Measurements from ENCODE around the gene PARD3B.

Gene PARD3B

DNA sequence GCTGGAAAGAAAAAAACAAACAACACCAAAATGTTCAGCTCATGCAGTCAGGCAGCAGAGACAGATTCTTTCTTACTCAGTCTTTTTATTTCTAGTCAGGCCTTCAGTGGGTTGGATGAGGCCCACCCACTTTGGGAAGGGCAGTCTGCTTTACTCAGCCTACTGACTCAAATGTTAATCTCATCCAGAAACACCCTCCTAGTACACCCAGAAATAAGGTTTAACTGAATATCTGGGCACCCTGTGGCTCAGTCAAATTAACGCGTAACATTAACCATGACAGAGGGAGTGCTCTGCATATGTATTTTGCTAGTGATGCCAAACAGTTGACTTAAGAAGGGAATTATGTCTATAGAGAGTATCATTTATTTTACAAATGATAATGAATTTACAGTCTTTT is 401.6 kb downstream of the PARD3B start:
- DNase-seq: no peak
- no peaks in the 10 kb centered on the region for H3K79me2 ChIP-seq (ENCODE audit: insufficient read depth, low read length)
- no peaks in the 10 kb centered on the region for H3K4me1 ChIP-seq (ENCODE audit: insufficient read depth, low read length)
- peaks cover 3% of the 10 kb centered on the region for H3K9me3 ChIP-seq (ENCODE audit: insufficient read depth, low read length, severe bottlenecking)
- H4K20me1 ChIP-seq (ENCODE audit: insufficient read depth, low read length): no peaks in the 10 kb centered on the region
- H3K4me3 ChIP-seq (ENCODE audit: low read depth in 1 of 2, low read length in 2 of 2): no peak overlapping the region
- no peaks in the 10 kb centered on the region for H3K36me3 ChIP-seq (ENCODE audit: insufficient read depth, low read length)
- H2AFZ ChIP-seq (ENCODE audit: low read depth, low read length): no peak overlapping the region
- no peak overlapping the region for H3K27ac ChIP-seq (ENCODE audit: low read length)
- no peak overlapping the region for H3K4me2 ChIP-seq (ENCODE audit: insufficient read depth, low read length)
- no peaks in the 10 kb centered on the region for H3K27me3 ChIP-seq (ENCODE audit: insufficient read depth, low read length, poor library complexity)
- ATAC-seq (ENCODE audit: insufficient read depth, low read depth): no peak
- H3K9ac ChIP-seq (ENCODE audit: low read depth, low read length): no peak overlapping the region
- TF ChIP-seq EZH2 (IDR thresholded peaks at IDR 0.05; ENCODE audit: borderline replicate concordance, low read depth, low read length, severe bottlenecking): no peak

DNA sequence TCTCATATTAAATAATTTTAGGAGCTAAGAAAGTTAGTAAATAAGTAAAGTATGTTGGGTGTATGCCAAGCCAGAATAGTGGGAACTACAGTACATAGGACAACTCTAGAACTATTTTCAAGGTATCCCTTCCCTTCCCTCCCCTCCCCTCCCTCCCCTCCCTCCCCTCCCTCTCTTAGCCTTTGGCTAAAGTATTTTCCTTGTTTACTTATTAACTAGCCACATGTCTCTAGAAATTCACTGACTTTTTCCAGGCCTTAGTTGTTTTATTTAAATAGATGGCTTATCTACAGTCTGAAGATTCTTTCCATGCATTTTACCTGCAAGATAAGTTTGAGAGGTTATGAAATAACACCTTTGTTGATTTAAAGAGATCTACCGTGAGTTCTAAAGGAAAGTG is 402.1 kb downstream of the PARD3B start:
- H3K4me3 ChIP-seq (ENCODE audit: low read depth in 1 of 2, low read length in 2 of 2): no peak overlapping the region
- no peak for DNase-seq
- TF ChIP-seq EZH2 (IDR thresholded peaks at IDR 0.05; ENCODE audit: borderline replicate concordance, low read depth, low read length, severe bottlenecking): no peak
- TF ChIP-seq, protein P1, sequence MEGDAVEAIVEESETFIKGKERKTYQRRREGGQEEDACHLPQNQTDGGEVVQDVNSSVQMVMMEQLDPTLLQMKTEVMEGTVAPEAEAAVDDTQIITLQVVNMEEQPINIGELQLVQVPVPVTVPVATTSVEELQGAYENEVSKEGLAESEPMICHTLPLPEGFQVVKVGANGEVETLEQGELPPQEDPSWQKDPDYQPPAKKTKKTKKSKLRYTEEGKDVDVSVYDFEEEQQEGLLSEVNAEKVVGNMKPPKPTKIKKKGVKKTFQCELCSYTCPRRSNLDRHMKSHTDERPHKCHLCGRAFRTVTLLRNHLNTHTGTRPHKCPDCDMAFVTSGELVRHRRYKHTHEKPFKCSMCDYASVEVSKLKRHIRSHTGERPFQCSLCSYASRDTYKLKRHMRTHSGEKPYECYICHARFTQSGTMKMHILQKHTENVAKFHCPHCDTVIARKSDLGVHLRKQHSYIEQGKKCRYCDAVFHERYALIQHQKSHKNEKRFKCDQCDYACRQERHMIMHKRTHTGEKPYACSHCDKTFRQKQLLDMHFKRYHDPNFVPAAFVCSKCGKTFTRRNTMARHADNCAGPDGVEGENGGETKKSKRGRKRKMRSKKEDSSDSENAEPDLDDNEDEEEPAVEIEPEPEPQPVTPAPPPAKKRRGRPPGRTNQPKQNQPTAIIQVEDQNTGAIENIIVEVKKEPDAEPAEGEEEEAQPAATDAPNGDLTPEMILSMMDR (IDR thresholded peaks at IDR 0.05; ENCODE audit: borderline replicate concordance, extremely low read depth, low read length, poor library complexity, severe bottlenecking): no peak
- no peaks in the 10 kb centered on the region for H3K27me3 ChIP-seq (ENCODE audit: insufficient read depth, low read length, poor library complexity)
- no peak overlapping the region for H3K9ac ChIP-seq (ENCODE audit: low read depth, low read length)
- no peaks in the 10 kb centered on the region for H3K79me2 ChIP-seq (ENCODE audit: insufficient read depth, low read length)
- H3K36me3 ChIP-seq (ENCODE audit: insufficient read depth, low read length): no peaks in the 10 kb centered on the region
- H3K27ac ChIP-seq (ENCODE audit: low read length): no peak overlapping the region
- no peaks in the 10 kb centered on the region for H3K4me1 ChIP-seq (ENCODE audit: insufficient read depth, low read length)
- H3K4me2 ChIP-seq (ENCODE audit: insufficient read depth, low read length): no peak overlapping the region
- no peak for ATAC-seq (ENCODE audit: insufficient read depth, low read depth)
- H2AFZ ChIP-seq (ENCODE audit: low read depth, low read length): no peak overlapping the region
- H3K9me3 ChIP-seq (ENCODE audit: insufficient read depth, low read length, severe bottlenecking): peaks cover 3% of the 10 kb centered on the region
- H4K20me1 ChIP-seq (ENCODE audit: insufficient read depth, low read length): no peaks in the 10 kb centered on the region

DNA sequence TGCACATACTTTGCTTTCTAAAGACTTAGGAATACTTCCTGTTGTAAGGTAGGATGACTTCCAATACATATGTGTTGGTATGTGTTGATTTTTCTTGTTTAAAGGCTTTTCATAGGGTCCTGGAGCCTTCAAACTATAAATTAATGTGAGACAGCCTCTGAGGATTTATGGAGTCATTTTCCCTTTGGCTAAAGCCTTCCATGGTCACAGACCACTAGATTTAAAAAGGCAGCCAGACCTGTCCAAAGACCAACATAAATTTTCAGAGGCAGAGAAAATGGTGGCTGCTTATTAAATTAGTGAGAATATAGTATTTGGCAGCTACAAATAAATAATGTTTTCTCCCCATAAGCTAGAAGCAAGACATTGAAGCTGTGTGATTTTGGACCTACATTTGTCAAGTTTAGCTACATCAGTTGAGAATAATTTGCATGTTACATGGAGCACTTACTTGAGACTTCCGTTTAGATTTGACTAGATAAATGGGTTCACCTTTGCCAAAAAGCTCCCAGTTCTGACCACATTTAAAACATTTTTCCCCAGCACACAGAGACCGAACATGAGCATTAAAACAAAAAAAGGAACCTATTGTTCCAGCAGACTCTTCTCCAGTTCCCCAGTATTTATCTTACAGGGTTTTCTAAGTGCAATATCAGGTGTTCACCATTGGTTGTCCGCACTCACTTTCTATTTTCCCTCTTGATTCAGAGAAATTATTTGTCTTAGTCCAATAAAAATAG is 402.9 kb downstream of the PARD3B start:
- H3K4me2 ChIP-seq (ENCODE audit: insufficient read depth, low read length): no peak overlapping the region
- DNase-seq (no peak), ATAC-seq (ENCODE audit: insufficient read depth, low read depth) (no peak)
- no peaks in the 10 kb centered on the region for H3K27me3 ChIP-seq (ENCODE audit: insufficient read depth, low read length, poor library complexity)
- H3K79me2 ChIP-seq (ENCODE audit: insufficient read depth, low read length): no peaks in the 10 kb centered on the region
- peaks cover 3% of the 10 kb centered on the region for H3K9me3 ChIP-seq (ENCODE audit: insufficient read depth, low read length, severe bottlenecking)
- no peak for TF ChIP-seq EZH2 (IDR thresholded peaks at IDR 0.05; ENCODE audit: borderline replicate concordance, low read depth, low read length, severe bottlenecking)
- TF ChIP-seq, protein P1 (IDR thresholded peaks at IDR 0.05; ENCODE audit: borderline replicate concordance, extremely low read depth, low read length, poor library complexity, severe bottlenecking): no peak
- no peak overlapping the region for H3K27ac ChIP-seq (ENCODE audit: low read length)
- H3K4me3 ChIP-seq (ENCODE audit: low read depth in 1 of 2, low read length in 2 of 2): no peak overlapping the region
- H3K9ac ChIP-seq (ENCODE audit: low read depth, low read length): no peak overlapping the region
- no peaks in the 10 kb centered on the region for H3K36me3 ChIP-seq (ENCODE audit: insufficient read depth, low read length)
- no peak overlapping the region for H2AFZ ChIP-seq (ENCODE audit: low read depth, low read length)
- no peaks in the 10 kb centered on the region for H4K20me1 ChIP-seq (ENCODE audit: insufficient read depth, low read length)
- H3K4me1 ChIP-seq (ENCODE audit: insufficient read depth, low read length): no peaks in the 10 kb centered on the region

DNA sequence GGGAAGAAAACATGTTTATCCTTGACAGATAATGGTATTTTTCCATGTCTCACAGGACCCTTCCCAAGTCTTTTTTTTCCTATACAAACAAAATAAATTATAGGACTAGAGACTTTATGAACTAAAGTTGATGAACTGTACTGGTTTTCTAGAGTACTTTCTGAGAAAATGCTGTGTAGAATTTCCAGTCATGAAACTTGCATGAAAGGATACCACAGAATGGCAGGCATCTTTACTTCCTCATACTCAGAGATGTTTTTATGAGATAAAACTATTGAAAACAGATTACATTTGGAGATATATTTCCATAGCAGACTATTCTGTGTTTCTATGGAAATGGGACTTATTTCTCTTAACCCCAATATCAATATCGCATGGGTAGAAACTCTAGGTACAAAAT is 403.5 kb downstream of the PARD3B start:
- DNase-seq (no peak), ATAC-seq (ENCODE audit: insufficient read depth, low read depth) (no peak)
- Histone ChIP-seq H3K9me3 (ENCODE audit: insufficient read depth, low read length, severe bottlenecking) (peaks cover 3% of the 10 kb centered on the region), H3K4me1 (ENCODE audit: insufficient read depth, low read length) (no peaks in the 10 kb centered on the region), H3K9ac (ENCODE audit: low read depth, low read length) (no peak overlapping the region), H2AFZ (ENCODE audit: low read depth, low read length) (no peak overlapping the region), H3K27me3 (ENCODE audit: insufficient read depth, low read length, poor library complexity) (no peaks in the 10 kb centered on the region), H3K4me3 (ENCODE audit: low read depth in 1 of 2, low read length in 2 of 2) (no peak overlapping the region), H3K79me2 (ENCODE audit: insufficient read depth, low read length) (no peaks in the 10 kb centered on the region), H3K27ac (ENCODE audit: low read length) (no peak overlapping the region), H3K36me3 (ENCODE audit: insufficient read depth, low read length) (no peaks in the 10 kb centered on the region), H3K4me2 (ENCODE audit: insufficient read depth, low read length) (no peak overlapping the region), H4K20me1 (ENCODE audit: insufficient read depth, low read length) (no peaks in the 10 kb centered on the region)
- TF ChIP-seq, protein P1 (IDR thresholded peaks at IDR 0.05; ENCODE audit: borderline replicate concordance, extremely low read depth, low read length, poor library complexity, severe bottlenecking): no peak
- no peak for TF ChIP-seq EZH2 (IDR thresholded peaks at IDR 0.05; ENCODE audit: borderline replicate concordance, low read depth, low read length, severe bottlenecking)

Data from DND-41 (cell line).